Measurements from ENCODE around the gene MLEC. TPM values are rescaled to one million over a fixed set of nuclear protein-coding genes. Genes with fewer than 3 reads are reported as not detected.

The MLEC gene
- total and polyA plus RNA-seq, 2 of the 13 experiments (the other 11 are each of a cell fraction or from before 2014, with no cell fraction given), result 49.8 to 156 TPM

- TF ChIP-seq USF2 (IDR thresholded peaks at IDR 0.05; ENCODE audit: low read depth, low read length) (no peak), USF2 (CRISPR knock-in tag; IDR thresholded peaks at IDR 0.05; ENCODE audit: borderline replicate concordance) (no peak; the same call in 1 of the 2 replicates), ZNF605 (CRISPR knock-in tag; IDR thresholded peaks at IDR 0.05) (peak; percentile 93), ZMYM3 (CRISPR knock-in tag; IDR thresholded peaks at IDR 0.05) (no peak; the same call in 1 of the 2 replicates), RXRA (CRISPR knock-in tag; IDR thresholded peaks at IDR 0.05) (peak; percentile 39), MYPOP (CRISPR knock-in tag; IDR thresholded peaks at IDR 0.05) (peak; percentile 65; the same call in 1 of the 2 replicates), ZNF431 (CRISPR knock-in tag; IDR thresholded peaks at IDR 0.05; ENCODE audit: borderline replicate concordance, low read depth) (no peak), ATAD3A (CRISPR knock-in tag; IDR thresholded peaks at IDR 0.05) (no peak), MAX (IDR thresholded peaks at IDR 0.05) (peak; percentile 79), FOXP1 (IDR thresholded peaks at IDR 0.05) (no peak), FOXP1 (CRISPR knock-in tag; IDR thresholded peaks at IDR 0.05) (no peak), KLF12 (CRISPR knock-in tag; IDR thresholded peaks at IDR 0.05; ENCODE audit: borderline replicate concordance) (peak; percentile 75), BCL6 (CRISPR knock-in tag; IDR thresholded peaks at IDR 0.05) (no peak), THAP8 (CRISPR knock-in tag; IDR thresholded peaks at IDR 0.05; ENCODE audit: borderline replicate concordance) (no peak), ZNF629 (CRISPR knock-in tag; conservative IDR thresholded peaks at IDR 0.05) (0 out of 2 replicates have a peak, but pooled peaks have one; percentile 19), ZSCAN25 (CRISPR knock-in tag; IDR thresholded peaks at IDR 0.05) (0 out of 2 replicates have a peak, but pooled peaks have one; percentile 11), JDP2 (CRISPR knock-in tag; IDR thresholded peaks at IDR 0.05; ENCODE audit: borderline replicate concordance) (no peak), THAP7 (CRISPR knock-in tag; IDR thresholded peaks at IDR 0.05) (no peak), PBX2 (CRISPR knock-in tag; IDR thresholded peaks at IDR 0.05) (no peak), HMGXB4 (CRISPR knock-in tag; IDR thresholded peaks at IDR 0.05; ENCODE audit: borderline replicate concordance in 1 of 2, low read depth in 1 of 2) (peak in 1 of 2 experiments; percentile 16; a peak in 1 of 4 replicates), NR1H2 (CRISPR knock-in tag; IDR thresholded peaks at IDR 0.05; ENCODE audit: borderline replicate concordance, low read depth) (0 out of 2 replicates have a peak, but pooled peaks have one; percentile 8), NFRKB (IDR thresholded peaks at IDR 0.05) (no peak)
Observed at GRCh38 chr12:120686690-120687577, at the start of gene MLEC (continued).
